Tibial artery (tissue), 4 donors: Measurements from ENCODE around the gene GRIK3.

Experiments used
- DNase-seq, 2 donors: peaks; one replicate each; pipeline ENCODE4 v3.0.0-alpha.2; 2019
- H3K27ac ChIP-seq, 2 donors: fragments of 200-600 bp; sonication (generic) in 1 of 2; 1 replicate in 1 of 2; 2 replicates in 1 of 2; pipeline ENCODE4 v1.5.1; 2018 to 2019; ENCODE audit warnings: mild to moderate bottlenecking in 1 of 2
- H3K27me3 ChIP-seq, 2 donors: fragments of 200-600 bp; sonication (generic) in 1 of 2; one replicate each; pipeline versions ENCODE4 v1.5.1 to v1.6.0; 2016 to 2019
- H3K36me3 ChIP-seq, 3 donors: fragments of 200-600 bp; sonication (generic) in 2 of 3; one replicate each; pipeline ENCODE4 v1.5.1; 2016 to 2019; ENCODE audit warnings: mild to moderate bottlenecking in 2 of 3
- H3K4me1 ChIP-seq, 4 donors: fragments of 200-600 bp; sonication (generic) in 2 of 4; 1 replicate in 3 of 4; 2 replicates in 1 of 4; pipeline ENCODE4 v1.5.1; 2016 to 2019
- H3K4me3 ChIP-seq, 2 donors: fragments of 200-600 bp; sonication (generic) in 1 of 2; 1 replicate in 1 of 2; 2 replicates in 1 of 2; pipeline ENCODE4 v1.5.1; 2018 to 2019; ENCODE audit warnings: mild to moderate bottlenecking in 2 of 2
- H3K9me3 ChIP-seq, 3 donors: fragments of 200-600 bp; sonication (generic) in 1 of 3; one replicate each; pipeline ENCODE4 v1.5.1; 2016 to 2019
- intact Hi-C: fragments of 100-400 bp; cut with DNase I; formaldehyde crosslinking; loops from one replicate; pipeline ENCODE4 v1.15.0; 2023; ENCODE audit warnings: low total_unique reads
- TF ChIP-seq, protein P1 (sequence below), 2 experiments: fragments of 200-600 bp in 1 of 2; fragments of 450-650 bp in 1 of 2; IDR thresholded peaks; one replicate each; pipeline ENCODE4 v1.5.1; 2017 to 2019; ENCODE audit warnings: antibody characterized with exemption in 2 of 2, mild to moderate bottlenecking in 1 of 2, moderate library complexity in 1 of 2

The GRIK3 gene

DNA sequence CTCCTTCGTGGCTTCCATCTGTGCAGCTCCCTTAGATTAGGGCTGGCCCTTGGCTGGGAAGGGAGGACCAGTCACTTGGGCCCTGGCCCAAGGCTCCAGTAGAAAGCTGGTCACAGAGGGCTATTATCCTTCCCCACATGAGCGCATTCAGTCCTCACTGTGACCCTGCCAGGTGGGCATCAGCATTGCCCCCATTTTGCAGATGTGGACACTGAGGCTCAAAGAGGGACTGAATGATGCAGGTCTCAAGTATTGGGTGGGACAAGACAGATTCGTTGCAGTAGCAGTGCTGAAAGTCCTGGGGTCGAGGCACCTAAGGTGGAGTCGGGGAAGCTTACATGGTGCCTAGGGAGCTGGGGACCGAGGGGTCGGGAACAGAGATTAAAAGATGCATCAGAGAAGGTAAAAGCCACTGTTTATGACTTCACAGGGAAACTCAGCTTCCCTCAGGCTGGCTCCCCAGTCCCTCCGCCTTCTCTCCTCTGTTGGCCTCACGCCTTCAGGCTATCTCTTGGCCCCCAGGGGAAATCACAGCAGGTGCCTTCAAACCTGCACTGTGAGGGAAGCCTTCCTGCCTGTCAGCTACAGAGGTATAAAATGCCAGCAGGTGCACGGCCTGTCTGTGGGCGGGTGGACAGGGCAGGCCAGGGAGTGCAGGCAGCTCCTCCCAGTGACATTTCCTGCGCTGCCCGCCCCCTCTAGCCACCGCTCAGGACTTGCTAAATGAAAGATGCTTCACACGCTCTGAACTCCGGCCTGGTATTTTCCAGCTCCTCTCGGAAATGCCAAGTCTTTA lies 178.4 kb downstream of the GRIK3 start:
- H3K4me1 ChIP-seq, result no peaks in the 10 kb centered on the region
- no peak overlapping the region for H3K27ac ChIP-seq
- H3K4me3 ChIP-seq, result no peak overlapping the region
- DNase-seq, result no peak
- H3K9me3 ChIP-seq, result no peaks in the 10 kb centered on the region
- H3K27me3 ChIP-seq, result peaks cover 0 to 79% of the 10 kb centered on the region in 2 donors
- intact Hi-C loops, result no loop called here
- TF ChIP-seq, protein P1, sequence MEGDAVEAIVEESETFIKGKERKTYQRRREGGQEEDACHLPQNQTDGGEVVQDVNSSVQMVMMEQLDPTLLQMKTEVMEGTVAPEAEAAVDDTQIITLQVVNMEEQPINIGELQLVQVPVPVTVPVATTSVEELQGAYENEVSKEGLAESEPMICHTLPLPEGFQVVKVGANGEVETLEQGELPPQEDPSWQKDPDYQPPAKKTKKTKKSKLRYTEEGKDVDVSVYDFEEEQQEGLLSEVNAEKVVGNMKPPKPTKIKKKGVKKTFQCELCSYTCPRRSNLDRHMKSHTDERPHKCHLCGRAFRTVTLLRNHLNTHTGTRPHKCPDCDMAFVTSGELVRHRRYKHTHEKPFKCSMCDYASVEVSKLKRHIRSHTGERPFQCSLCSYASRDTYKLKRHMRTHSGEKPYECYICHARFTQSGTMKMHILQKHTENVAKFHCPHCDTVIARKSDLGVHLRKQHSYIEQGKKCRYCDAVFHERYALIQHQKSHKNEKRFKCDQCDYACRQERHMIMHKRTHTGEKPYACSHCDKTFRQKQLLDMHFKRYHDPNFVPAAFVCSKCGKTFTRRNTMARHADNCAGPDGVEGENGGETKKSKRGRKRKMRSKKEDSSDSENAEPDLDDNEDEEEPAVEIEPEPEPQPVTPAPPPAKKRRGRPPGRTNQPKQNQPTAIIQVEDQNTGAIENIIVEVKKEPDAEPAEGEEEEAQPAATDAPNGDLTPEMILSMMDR (IDR thresholded peaks at IDR 0.05), result no peak
- H3K36me3 ChIP-seq, result no peaks in the 10 kb centered on the region

DNA sequence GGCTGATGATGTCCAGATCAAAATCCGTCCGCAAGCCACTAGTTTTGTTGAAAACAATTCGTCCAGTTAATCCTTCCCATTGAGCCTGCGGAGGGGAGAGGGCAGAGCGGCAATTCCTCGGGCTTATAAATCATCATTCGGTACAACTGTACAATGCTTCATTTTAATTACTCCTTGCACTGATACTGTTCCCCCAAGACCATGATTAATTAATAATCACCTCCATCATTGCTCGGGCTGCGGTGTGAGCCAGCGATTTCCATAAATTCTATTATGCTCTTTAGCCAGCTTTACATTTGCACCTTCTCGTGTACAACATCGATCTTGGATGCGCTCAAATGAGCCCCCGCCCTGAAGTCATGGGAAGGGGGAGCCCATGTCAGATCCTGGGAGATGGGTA lies 180.7 kb downstream of the GRIK3 start:
- TF ChIP-seq, protein P1 (IDR thresholded peaks at IDR 0.05), result no peak
- no peak for DNase-seq
- intact Hi-C loops, result no loop called here

DNA sequence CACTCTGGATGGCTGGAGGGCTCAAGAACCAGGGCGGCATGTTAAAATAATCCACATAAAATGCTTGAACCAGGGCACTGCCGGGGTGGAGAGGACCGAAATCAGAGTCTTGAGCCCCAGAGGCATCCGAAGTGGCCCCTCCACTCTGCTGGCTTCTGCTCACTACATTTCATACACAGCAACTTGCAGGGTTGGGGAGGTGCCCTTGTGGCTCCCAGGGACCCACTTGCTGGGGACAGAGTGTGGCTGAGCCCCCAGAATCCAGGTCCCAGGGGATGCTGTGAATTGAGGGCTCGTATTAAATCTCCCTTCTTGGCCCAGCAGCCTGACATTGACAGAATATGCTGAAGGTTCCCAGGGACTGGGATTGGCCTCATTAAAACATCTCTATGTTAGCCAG lies 181.7 kb downstream of the GRIK3 start:
- TF ChIP-seq, protein P1 (IDR thresholded peaks at IDR 0.05), result no peak
- intact Hi-C loops, result no loop called here
- Histone ChIP-seq H3K27ac (no peak overlapping the region), H3K27me3 (peaks cover 0 to 75% of the 10 kb centered on the region in 2 donors), H3K4me3 (no peak overlapping the region), H3K4me1 (no peaks in the 10 kb centered on the region), H3K36me3 (no peaks in the 10 kb centered on the region), H3K9me3 (no peaks in the 10 kb centered on the region)
- no peak for DNase-seq

More for the DNA sequence above, 180.7 kb downstream of the GRIK3 start:
- Histone ChIP-seq H3K27ac (no peak overlapping the region), H3K4me3 (no peak overlapping the region), H3K4me1 (no peaks in the 10 kb centered on the region), H3K27me3 (peaks cover 0 to 83% of the 10 kb centered on the region in 2 donors), H3K9me3 (no peaks in the 10 kb centered on the region), H3K36me3 (no peaks in the 10 kb centered on the region)

DNA sequence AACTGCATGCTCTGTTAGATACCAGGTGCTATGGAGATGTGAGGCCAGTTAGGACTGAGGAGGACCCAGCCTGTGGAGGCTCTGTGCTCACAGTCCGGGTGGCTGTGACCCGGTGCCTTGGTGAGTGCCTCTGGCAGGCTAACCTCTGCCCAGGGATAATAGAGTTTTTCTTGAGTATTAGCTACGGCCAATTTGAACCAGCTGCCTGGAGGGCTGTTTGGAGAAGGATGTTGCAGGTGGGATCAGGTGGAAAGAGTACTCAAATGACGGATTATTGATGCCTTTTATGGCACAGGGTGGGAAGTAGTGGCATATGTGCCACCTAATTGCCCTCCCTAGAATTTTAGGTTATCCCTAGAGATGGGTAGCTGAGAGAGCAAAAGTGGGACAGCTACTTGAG lies 182.7 kb downstream of the GRIK3 start:
- intact Hi-C loops, result no loop called here
- Histone ChIP-seq H3K4me3 (no peak overlapping the region), H3K9me3 (no peaks in the 10 kb centered on the region), H3K4me1 (no peaks in the 10 kb centered on the region), H3K27ac (no peak overlapping the region), H3K27me3 (peaks cover 0 to 69% of the 10 kb centered on the region in 2 donors), H3K36me3 (no peaks in the 10 kb centered on the region)
- no peak for DNase-seq
- TF ChIP-seq, protein P1 (IDR thresholded peaks at IDR 0.05), result no peak

DNA sequence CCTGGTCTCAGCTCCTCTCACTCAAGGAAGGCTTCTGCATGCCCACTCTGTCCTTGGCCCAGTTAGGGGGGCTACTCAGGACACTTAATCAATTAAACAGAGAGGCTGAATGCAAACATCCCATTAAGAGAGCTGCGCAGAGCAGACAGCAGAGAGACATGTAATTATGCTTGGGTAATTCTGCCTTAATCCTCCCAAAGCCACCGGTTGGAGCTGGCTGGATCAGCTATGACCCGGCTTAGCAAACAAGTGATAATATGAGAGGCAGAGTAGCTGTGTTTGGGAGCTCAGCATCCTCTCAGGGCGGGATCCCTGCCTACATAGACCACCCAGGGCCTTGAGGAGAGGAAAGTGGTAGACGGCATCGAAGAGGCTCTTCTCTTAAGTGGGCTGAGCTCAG lies 183.2 kb downstream of the GRIK3 start:
- no peak for DNase-seq
- TF ChIP-seq, protein P1 (IDR thresholded peaks at IDR 0.05), result no peak

More for the DNA sequence above, 183.2 kb downstream of the GRIK3 start:
- H3K27ac ChIP-seq, result no peak overlapping the region
- H3K4me1 ChIP-seq, result no peaks in the 10 kb centered on the region
- no peak overlapping the region for H3K4me3 ChIP-seq
- H3K9me3 ChIP-seq, result no peaks in the 10 kb centered on the region
- peaks cover 0 to 70% of the 10 kb centered on the region in 2 donors for H3K27me3 ChIP-seq
- intact Hi-C loops, result no loop called here
- no peaks in the 10 kb centered on the region for H3K36me3 ChIP-seq
